OCI-LY3 (cell line): ENCODE data around the gene HSPA9.
A peak's percentile ranks its signal among the peaks of the same experiment; 100 is the strongest.

Source experiments
- H2AFZ ChIP-seq: fragments of 200-600, 300-600 bp; shearing (Covaris generic); 2 replicates; pipeline ENCODE4 v1.6.0; 2014; ENCODE audit warnings: antibody characterized with exemption, low read depth, low read length
- H3K27ac ChIP-seq: fragments of 200-600, 300-600 bp; sonication (generic); 2 replicates; pipeline ENCODE4 v1.5.1; 2014; ENCODE audit warnings: mild to moderate bottlenecking, low read length, moderate library complexity, mixed read lengths
- H3K27me3 ChIP-seq: fragments of 200-600, 300-600 bp; sonication (generic); 2 replicates; pipeline ENCODE4 v1.6.1; 2014; ENCODE audit warnings: low read depth, low read length, mixed read lengths
- H3K36me3 ChIP-seq: fragments of 200-600, 300-600 bp; sonication (generic); replicated peaks from 2 replicates; pipeline ENCODE3; 2014; ENCODE audit warnings: low read depth, low read length, mixed read lengths
- H3K4me1 ChIP-seq: fragments of 300-600, 200-600 bp; sonication (generic); 2 replicates; pipeline ENCODE4 v1.6.1; 2014; ENCODE audit warnings: low read length, mixed read lengths
- H3K4me2 ChIP-seq: fragments of 200-600, 300-600 bp; sonication (generic); 2 replicates; pipeline ENCODE4 v1.6.1; 2014; ENCODE audit warnings: low read length, mixed read lengths
- H3K4me3 ChIP-seq: fragments of 300-600, 200-600 bp; sonication (generic); 2 replicates; pipeline ENCODE4 v1.5.1; 2014; ENCODE audit warnings: antibody characterized with exemption, mild to moderate bottlenecking, low read length, moderate library complexity
- H3K79me2 ChIP-seq: fragments of 300-600, 200-600 bp; shearing (Covaris generic); 2 replicates; pipeline ENCODE4 v1.6.1; 2014; ENCODE audit warnings: mild to moderate bottlenecking, low read length, mixed read lengths
- H3K9ac ChIP-seq: fragments of 300-600, 200-600 bp; shearing (Covaris generic); 2 replicates; pipeline ENCODE4 v1.6.0; 2014; ENCODE audit warnings: mild to moderate bottlenecking, low read length, moderate library complexity
- H3K9me3 ChIP-seq: fragments of 200-600, 300-600 bp; shearing (Covaris generic); 2 replicates; pipeline ENCODE4 v1.6.1; 2014; ENCODE audit warnings: low read length, mixed read lengths; ENCODE audit not compliant: insufficient read depth
- H4K20me1 ChIP-seq: fragments of 200-600, 300-600 bp; sonication (generic); 2 replicates; pipeline ENCODE4 v1.6.1; 2016; ENCODE audit warnings: low read length, mixed read lengths; ENCODE audit not compliant: insufficient read depth
- CTCF ChIP-seq: fragments of 200-600, 300-600 bp; sonication (generic); IDR thresholded peaks from 2 replicates; pipeline ENCODE4 v1.5.1; 2014; ENCODE audit warnings: antibody characterized with exemption, low read length, low read depth
- EZH2phosphoT487 ChIP-seq: fragments of 200-600 bp; shearing (Covaris generic); IDR thresholded peaks from 2 replicates; pipeline ENCODE4 v1.6.1; 2018; ENCODE audit warnings: antibody characterized with exemption, mixed run types, low read depth

The HSPA9 gene

GRCh38 chr5:138582959-138583358, 7.8 kb upstream of the HSPA9 start:
- H3K27ac ChIP-seq = no peak overlapping the region
- H3K4me1 ChIP-seq = peaks cover 41% of the 10 kb centered on the region
- TF ChIP-seq EZH2phosphoT487 (no peak), CTCF (no peak)
- H3K4me3 ChIP-seq = no peak overlapping the region
- no peaks in the 10 kb centered on the region for H3K79me2 ChIP-seq
- H3K9ac ChIP-seq = no peak overlapping the region
- no peaks in the 10 kb centered on the region for H3K9me3 ChIP-seq
- no peak overlapping the region for H3K4me2 ChIP-seq
- no peaks in the 10 kb centered on the region for H4K20me1 ChIP-seq
- no peaks in the 10 kb centered on the region for H3K36me3 ChIP-seq
- H2AFZ ChIP-seq = no peak overlapping the region
- H3K27me3 ChIP-seq = no peaks in the 10 kb centered on the region

GRCh38 chr5:138580777-138581176, 5.6 kb upstream of the HSPA9 start:
- Histone ChIP-seq H3K79me2 (no peaks in the 10 kb centered on the region), H3K9me3 (no peaks in the 10 kb centered on the region), H4K20me1 (no peaks in the 10 kb centered on the region), H3K4me3 (no peak overlapping the region), H3K4me2 (peak overlapping the region; percentile 16; the same call in 1 of the 2 replicates), H3K36me3 (no peaks in the 10 kb centered on the region), H3K9ac (0 out of 2 replicates have a peak overlapping the region, but pooled peaks have one; percentile 11), H3K27ac (peak overlapping the region; percentile 75), H2AFZ (no peak overlapping the region), H3K4me1 (peaks cover 60% of the 10 kb centered on the region), H3K27me3 (no peaks in the 10 kb centered on the region)
- TF ChIP-seq EZH2phosphoT487 = no peak
- no peak for TF ChIP-seq CTCF

GRCh38 chr5:138580001-138580400, 4.8 kb upstream of the HSPA9 start:
- no peaks in the 10 kb centered on the region for H3K27me3 ChIP-seq
- no peaks in the 10 kb centered on the region for H3K36me3 ChIP-seq
- H3K4me3 ChIP-seq = no peak overlapping the region
- no peaks in the 10 kb centered on the region for H3K9me3 ChIP-seq
- TF ChIP-seq EZH2phosphoT487 = no peak
- TF ChIP-seq CTCF = no peak
- no peak overlapping the region for H3K9ac ChIP-seq
- H3K4me1 ChIP-seq = peaks cover 55% of the 10 kb centered on the region
- H3K79me2 ChIP-seq = peaks cover 3% of the 10 kb centered on the region
- H3K27ac ChIP-seq = no peak overlapping the region
- no peaks in the 10 kb centered on the region for H4K20me1 ChIP-seq
- no peak overlapping the region for H3K4me2 ChIP-seq
- H2AFZ ChIP-seq = no peak overlapping the region

GRCh38 chr5:138579517-138579863, 4.3 kb upstream of the HSPA9 start:
- no peaks in the 10 kb centered on the region for H4K20me1 ChIP-seq
- H3K4me2 ChIP-seq = no peak overlapping the region
- no peak overlapping the region for H3K9ac ChIP-seq
- H2AFZ ChIP-seq = no peak overlapping the region
- no peaks in the 10 kb centered on the region for H3K27me3 ChIP-seq
- no peak overlapping the region for H3K27ac ChIP-seq
- TF ChIP-seq EZH2phosphoT487 = no peak
- no peak for TF ChIP-seq CTCF
- H3K36me3 ChIP-seq = no peaks in the 10 kb centered on the region
- peaks cover 50% of the 10 kb centered on the region for H3K4me1 ChIP-seq
- H3K4me3 ChIP-seq = no peak overlapping the region
- peaks cover 8% of the 10 kb centered on the region for H3K79me2 ChIP-seq
- no peaks in the 10 kb centered on the region for H3K9me3 ChIP-seq
